Uterus (tissue), 4 donors: ENCODE data around the gene CELA2A. TPM values are rescaled to one million over a fixed set of nuclear protein-coding genes. Genes with fewer than 3 reads are reported as not detected.
"Not testable (repeated sequence)": the region's sequence is repeated elsewhere in the genome, so short reads cannot be mapped to it uniquely, and the experiment has no call there.

Experiments used
- DNase-seq, 2 donors: peaks; one replicate each; pipeline ENCODE4 v3.0.0-alpha.2; 2019 to 2020
- H3K27ac ChIP-seq, 2 donors: fragments of 200-600 bp; sonication (generic); 1 replicate in 1 of 2; 2 replicates in 1 of 2; pipeline ENCODE4 v1.5.1; 2016 to 2018
- H3K27me3 ChIP-seq, 2 donors: fragments of 200-600 bp; sonication (generic); one replicate each; pipeline ENCODE4 v1.5.1; 2018 to 2019; ENCODE audit warnings: control low read depth in 1 of 2
- H3K36me3 ChIP-seq, 2 donors: fragments of 200-600 bp; sonication (generic); one replicate each; pipeline ENCODE4 v1.5.1; 2019; ENCODE audit warnings: control low read depth in 1 of 2
- H3K4me1 ChIP-seq, 2 donors: fragments of 200-600 bp; sonication (generic); one replicate each; pipeline ENCODE4 v1.5.1; 2018 to 2019; ENCODE audit warnings: control low read depth in 1 of 2
- H3K4me3 ChIP-seq, 2 donors: fragments of 200-600 bp; sonication (generic); 1 replicate in 1 of 2; 2 replicates in 1 of 2; pipeline ENCODE4 v1.5.1; 2018 to 2019; ENCODE audit warnings: mild to moderate bottlenecking in 1 of 2
- H3K9me3 ChIP-seq, 2 donors: fragments of 200-600 bp; sonication (generic); one replicate each; pipeline ENCODE4 v1.5.1; 2019; ENCODE audit warnings: control low read depth in 1 of 2
- POLR2A ChIP-seq, 2 donors: fragments of 450-650 bp; IDR thresholded peaks; one replicate each; pipeline ENCODE4 v1.6.1; 2016; ENCODE audit warnings: antibody characterized with exemption in 2 of 2, mild to moderate bottlenecking in 1 of 2, moderate library complexity in 1 of 2
- intact Hi-C: fragments of 100-400 bp; cut with DNase I; formaldehyde crosslinking; loops from one replicate; pipeline ENCODE4 v1.15.1; 2023; ENCODE audit warnings: low total_unique reads
- total RNA-seq, 4 donors: library from RNA; depleted of rRNA in 3 of 4; stranded (reverse); fragments of >200 nt in 3 of 4; gene quantifications; one replicate each; pipeline versions ENCODE4 v1.1.0 to v1.2.4, GENCODE V29; 2014 to 2023
- TF ChIP-seq, protein P1 (sequence below), 4 experiments: fragments of 200-600 bp in 2 of 4; fragments of 450-650 bp in 2 of 4; sonication (generic) in 2 of 4; IDR thresholded peaks; one replicate each; pipeline ENCODE4 v1.5.1; 2016 to 2019; ENCODE audit warnings: antibody characterized with exemption in 4 of 4, mild to moderate bottlenecking in 2 of 4, moderate library complexity in 1 of 4
- donor health status: DM: yes; HTN: yes; CAD: no.

The CELA2A gene
- total RNA-seq, 4 donors from 2014 or later, result not detected

DNA sequence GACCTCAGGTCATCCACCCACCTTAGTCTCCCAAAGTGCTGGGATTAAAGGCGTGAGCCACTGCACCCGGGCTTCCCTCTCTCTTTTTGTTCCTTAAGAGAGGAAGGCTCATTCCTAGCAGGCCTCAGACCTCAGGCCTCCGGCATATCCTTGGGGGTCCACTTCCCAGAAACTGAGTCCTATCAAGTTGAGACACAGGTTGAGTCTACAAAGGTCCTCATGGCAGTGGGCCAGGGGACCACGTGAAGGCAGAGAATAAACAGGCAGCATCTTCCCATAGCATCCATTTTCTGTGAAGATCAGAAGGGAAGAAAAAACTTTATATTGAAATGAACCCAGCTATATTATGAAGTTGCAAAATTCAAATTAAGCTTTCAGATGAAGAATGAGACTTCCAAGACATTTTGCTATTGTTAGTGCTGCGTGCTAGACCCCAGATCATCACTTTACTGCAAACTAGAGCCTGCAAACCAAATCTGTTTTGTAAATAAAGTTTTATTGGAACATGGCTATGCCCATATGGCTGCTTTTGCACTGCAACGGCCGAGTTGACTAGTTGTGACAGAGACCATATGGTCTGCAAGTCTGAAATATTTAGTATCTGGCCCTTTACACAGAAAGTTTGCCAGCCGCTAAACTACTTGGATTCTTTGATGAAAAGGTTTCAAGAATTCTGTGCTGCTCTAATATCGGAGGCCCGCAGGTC, 3.5 kb upstream of the CELA2A start:
- TF ChIP-seq, protein P1, sequence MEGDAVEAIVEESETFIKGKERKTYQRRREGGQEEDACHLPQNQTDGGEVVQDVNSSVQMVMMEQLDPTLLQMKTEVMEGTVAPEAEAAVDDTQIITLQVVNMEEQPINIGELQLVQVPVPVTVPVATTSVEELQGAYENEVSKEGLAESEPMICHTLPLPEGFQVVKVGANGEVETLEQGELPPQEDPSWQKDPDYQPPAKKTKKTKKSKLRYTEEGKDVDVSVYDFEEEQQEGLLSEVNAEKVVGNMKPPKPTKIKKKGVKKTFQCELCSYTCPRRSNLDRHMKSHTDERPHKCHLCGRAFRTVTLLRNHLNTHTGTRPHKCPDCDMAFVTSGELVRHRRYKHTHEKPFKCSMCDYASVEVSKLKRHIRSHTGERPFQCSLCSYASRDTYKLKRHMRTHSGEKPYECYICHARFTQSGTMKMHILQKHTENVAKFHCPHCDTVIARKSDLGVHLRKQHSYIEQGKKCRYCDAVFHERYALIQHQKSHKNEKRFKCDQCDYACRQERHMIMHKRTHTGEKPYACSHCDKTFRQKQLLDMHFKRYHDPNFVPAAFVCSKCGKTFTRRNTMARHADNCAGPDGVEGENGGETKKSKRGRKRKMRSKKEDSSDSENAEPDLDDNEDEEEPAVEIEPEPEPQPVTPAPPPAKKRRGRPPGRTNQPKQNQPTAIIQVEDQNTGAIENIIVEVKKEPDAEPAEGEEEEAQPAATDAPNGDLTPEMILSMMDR (IDR thresholded peaks at IDR 0.05), result no peak
- no peak for TF ChIP-seq POLR2A (IDR thresholded peaks at IDR 0.05)
- Histone ChIP-seq H3K36me3 (no peaks in the 10 kb centered on the region), H3K27ac (no peak overlapping the region), H3K27me3 (no peaks in the 10 kb centered on the region), H3K9me3 (peaks cover 0 to 3% of the 10 kb centered on the region in 2 donors), H3K4me1 (no peaks in the 10 kb centered on the region), H3K4me3 (no peak overlapping the region)
- intact Hi-C loops, result no loop called here
- no peak for DNase-seq

DNA sequence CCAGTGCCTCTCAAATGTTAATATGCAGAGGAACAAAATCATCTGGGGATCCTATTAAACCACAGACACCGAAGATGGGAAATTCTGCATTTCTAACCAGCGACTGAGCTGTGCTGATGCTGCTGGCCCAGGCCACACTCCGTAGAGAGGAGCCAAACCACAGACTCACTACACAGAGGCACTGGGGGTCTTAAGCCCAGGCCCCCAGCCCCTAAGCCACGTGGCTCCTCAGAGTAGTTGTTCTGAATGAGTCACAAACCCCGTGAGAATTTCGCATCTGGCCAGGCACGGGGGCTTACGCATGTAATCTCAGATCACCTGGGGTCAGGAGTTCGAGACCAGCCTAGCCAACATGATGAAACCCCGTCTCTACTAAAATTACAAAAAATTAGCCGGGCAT, 2.8 kb upstream of the CELA2A start:
- Histone ChIP-seq H3K9me3 (peaks cover 0 to 3% of the 10 kb centered on the region in 2 donors), H3K36me3 (no peaks in the 10 kb centered on the region), H3K4me1 (no peaks in the 10 kb centered on the region), H3K27me3 (no peaks in the 10 kb centered on the region), H3K27ac (no peak overlapping the region), H3K4me3 (no peak overlapping the region)
- intact Hi-C loops, result no loop called here
- no peak for DNase-seq
- TF ChIP-seq, protein P1 (IDR thresholded peaks at IDR 0.05), result no peak
- TF ChIP-seq POLR2A (IDR thresholded peaks at IDR 0.05), result no peak

DNA sequence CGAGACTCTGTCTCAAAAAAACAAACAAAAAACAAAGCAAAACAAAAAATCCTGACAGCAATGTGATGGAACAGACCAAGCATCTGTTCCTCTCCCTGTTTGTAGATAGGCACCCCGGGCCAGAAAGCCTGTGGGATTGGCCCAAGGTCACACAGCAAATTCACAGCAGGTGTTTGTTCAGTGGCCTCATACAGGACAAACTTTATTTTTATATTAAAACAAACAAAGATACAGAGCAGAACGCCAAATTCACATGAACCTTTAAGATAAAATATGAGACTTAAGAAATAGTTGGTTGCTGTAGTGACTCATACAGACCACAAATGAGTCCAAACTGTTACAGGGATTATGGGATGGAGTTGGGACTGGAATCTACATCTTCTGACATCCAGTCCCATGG, 2.3 kb upstream of the CELA2A start:
- no peak overlapping the region for H3K27ac ChIP-seq
- no peaks in the 10 kb centered on the region for H3K9me3 ChIP-seq
- H3K27me3 ChIP-seq, result no peaks in the 10 kb centered on the region
- no peak for DNase-seq
- no peaks in the 10 kb centered on the region for H3K36me3 ChIP-seq
- no peak overlapping the region for H3K4me3 ChIP-seq
- intact Hi-C loops, result no loop called here
- H3K4me1 ChIP-seq, result no peaks in the 10 kb centered on the region
- TF ChIP-seq POLR2A (IDR thresholded peaks at IDR 0.05), result no peak
- TF ChIP-seq, protein P1 (IDR thresholded peaks at IDR 0.05), result no peak

DNA sequence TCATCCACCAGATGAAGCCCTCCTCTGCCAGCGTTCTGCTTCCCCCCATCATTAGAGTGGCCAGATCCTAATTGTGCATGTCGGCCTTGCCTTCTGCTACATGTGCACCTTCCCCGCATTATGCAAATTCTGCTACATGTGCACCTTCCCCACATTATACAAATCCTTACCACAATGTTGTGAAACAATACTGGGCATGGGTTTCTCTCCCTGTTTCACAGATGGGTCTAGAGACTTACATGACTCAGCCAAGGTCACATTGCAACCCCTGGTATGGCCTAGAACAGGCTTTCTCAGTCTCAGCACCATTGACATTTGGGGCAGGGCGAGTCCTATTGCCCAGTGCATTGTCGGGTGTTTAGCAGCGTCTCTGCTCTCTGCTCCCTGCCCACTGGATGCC, 1.0 kb upstream of the CELA2A start:
- H3K9me3 ChIP-seq, result no peaks in the 10 kb centered on the region
- no peaks in the 10 kb centered on the region for H3K4me1 ChIP-seq
- TF ChIP-seq, protein P1 (IDR thresholded peaks at IDR 0.05), result no peak
- no peak for TF ChIP-seq POLR2A (IDR thresholded peaks at IDR 0.05)
- no peak overlapping the region for H3K4me3 ChIP-seq
- no peaks in the 10 kb centered on the region for H3K36me3 ChIP-seq
- H3K27me3 ChIP-seq, result no peaks in the 10 kb centered on the region
- no peak for DNase-seq
- H3K27ac ChIP-seq, result no peak overlapping the region
- intact Hi-C loops, result no loop called here

DNA sequence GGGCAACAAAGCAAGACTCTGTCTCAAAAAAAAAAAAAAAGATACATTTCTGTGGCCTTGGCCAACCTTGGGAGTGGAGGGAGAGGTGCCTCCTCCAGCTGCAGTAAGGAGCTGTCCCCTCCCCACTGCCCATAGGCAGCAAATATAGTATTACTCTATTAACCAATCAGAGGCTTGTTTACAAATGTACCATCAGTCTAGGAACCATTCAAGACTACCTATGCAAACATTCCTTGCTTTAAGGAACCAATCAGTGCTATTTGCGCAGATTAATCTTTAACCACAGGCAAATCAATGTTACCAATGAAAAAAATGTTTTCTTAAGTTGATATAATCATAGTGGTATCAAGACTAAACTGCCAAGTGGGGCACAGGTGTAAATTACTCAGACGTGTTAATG, 1.1 kb downstream of the CELA2A start:
- no peaks in the 10 kb centered on the region for H3K4me1 ChIP-seq
- H3K27me3 ChIP-seq, result no peaks in the 10 kb centered on the region
- intact Hi-C loops, result no loop called here
- no peak overlapping the region for H3K4me3 ChIP-seq
- no peak overlapping the region for H3K27ac ChIP-seq
- DNase-seq, result no peak
- TF ChIP-seq, protein P1 (IDR thresholded peaks at IDR 0.05), result no peak
- TF ChIP-seq POLR2A (IDR thresholded peaks at IDR 0.05), result no peak
- H3K36me3 ChIP-seq, result no peaks in the 10 kb centered on the region
- H3K9me3 ChIP-seq, result no peaks in the 10 kb centered on the region

DNA sequence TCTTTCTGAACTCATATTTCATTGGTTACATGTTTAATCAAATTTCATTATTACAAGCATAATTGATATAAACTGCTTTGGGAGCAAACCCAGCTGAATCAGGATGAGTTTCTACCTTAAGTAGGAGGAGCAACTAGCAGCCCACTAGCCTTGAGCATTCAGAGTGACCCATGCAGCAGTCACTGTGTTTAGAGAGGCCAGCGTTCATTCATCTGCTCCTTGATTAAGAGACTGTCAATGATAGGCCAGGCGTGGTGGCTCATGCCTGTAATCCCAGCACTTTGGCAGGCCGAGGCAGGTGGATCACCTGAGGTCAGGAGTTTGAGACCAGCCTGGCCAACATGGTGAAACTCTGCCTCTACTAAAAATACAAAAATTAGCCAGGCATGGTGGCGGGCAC, 1.9 kb downstream of the CELA2A start:
- H3K9me3 ChIP-seq, DNase-seq, H3K27ac ChIP-seq, H3K36me3 ChIP-seq, H3K27me3 ChIP-seq, H3K4me3 ChIP-seq, H3K4me1 ChIP-seq, intact Hi-C loops: not testable (repeated sequence)
